ENCODE results near the gene PLN. TPM values are rescaled to one million over a fixed set of nuclear protein-coding genes. Genes with fewer than 3 reads are reported as not detected.

Gene PLN
- total RNA-seq, result not detected in 2 replicates

DNA sequence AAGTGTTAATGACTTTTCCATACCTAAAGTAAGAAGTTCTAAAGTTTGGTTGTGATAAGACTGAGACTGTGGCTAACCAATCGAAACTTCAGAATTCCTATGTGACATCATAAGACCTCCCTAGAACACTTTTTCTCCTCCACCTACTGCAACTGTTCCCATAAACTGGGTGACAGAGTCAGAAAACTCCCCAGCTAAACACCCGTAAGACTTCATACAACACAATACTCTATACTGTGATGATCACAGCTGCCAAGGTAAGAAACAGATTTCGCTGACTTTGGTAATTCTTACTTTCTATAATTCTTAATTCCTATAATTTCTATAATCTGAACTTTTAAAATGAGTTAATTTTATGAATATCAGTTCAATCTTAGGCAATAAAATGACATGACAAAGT, at the start of gene PLN:
TSS of gene PLN (plus strand) at position 161 of the 400 bp plus-strand sequence. CDS start 10,626 bp downstream, outside the sequence.
- no peak for DNase-seq (ENCODE audit: low read depth)
- H3K27me3 ChIP-seq (ENCODE audit: control insufficient read depth, insufficient read depth, low read length), result no peaks in the 10 kb centered on the region
- no peak for TF ChIP-seq CTCF (IDR thresholded peaks at IDR 0.05; ENCODE audit: insufficient read depth, low read length, poor library complexity, severe bottlenecking)
- H3K4me3 ChIP-seq (ENCODE audit: low read depth, low read length), result no peak within 1 kb of the TSS
- no peaks in the 10 kb centered on the region for H3K36me3 ChIP-seq (ENCODE audit: control insufficient read depth, insufficient read depth, low read length)

GRCh38 chr6:118500130-118501015, 47.7 kb upstream of the PLN start:
- no peak for TF ChIP-seq CTCF (IDR thresholded peaks at IDR 0.05; ENCODE audit: insufficient read depth, low read length, poor library complexity, severe bottlenecking)
- Histone ChIP-seq H3K4me3 (ENCODE audit: low read depth, low read length) (no peak overlapping the region), H3K27me3 (ENCODE audit: control insufficient read depth, insufficient read depth, low read length) (no peaks in the 10 kb centered on the region), H3K36me3 (ENCODE audit: control insufficient read depth, insufficient read depth, low read length) (no peaks in the 10 kb centered on the region)
- DNase-seq (ENCODE audit: low read depth), result no peak

- Histone ChIP-seq H3K4me3 (ENCODE audit: low read depth, low read length) (no peak overlapping the region), H3K27me3 (ENCODE audit: control insufficient read depth, insufficient read depth, low read length) (no peaks in the 10 kb centered on the region), H3K36me3 (ENCODE audit: control insufficient read depth, insufficient read depth, low read length) (no peaks in the 10 kb centered on the region)
- no peak for DNase-seq (ENCODE audit: low read depth)
- TF ChIP-seq CTCF (IDR thresholded peaks at IDR 0.05; ENCODE audit: insufficient read depth, low read length, poor library complexity, severe bottlenecking), result no peak
These were observed 47.0 kb upstream of the PLN start for GRCh38 chr6:118501099-118501498.

DNA sequence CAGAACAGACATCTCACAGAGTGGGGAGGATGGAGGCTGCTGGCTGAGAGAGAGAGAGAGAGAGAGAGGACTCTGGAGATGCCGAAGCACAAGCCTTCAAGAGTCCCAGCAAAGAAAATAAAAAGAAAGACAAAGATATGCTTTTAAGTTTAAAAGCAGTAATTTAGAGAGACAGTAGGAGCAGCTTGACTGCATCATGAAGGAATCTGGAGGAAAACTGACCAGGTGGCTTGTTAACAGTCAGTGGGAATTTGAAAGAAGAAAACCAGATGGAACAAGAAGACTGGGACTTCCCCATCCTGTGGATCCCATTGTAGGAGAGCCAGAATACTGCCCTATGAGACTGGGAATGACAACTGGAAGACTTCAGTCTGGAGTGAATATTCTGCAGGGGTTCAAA, 46.3 kb upstream of the PLN start:
- TF ChIP-seq CTCF (IDR thresholded peaks at IDR 0.05; ENCODE audit: insufficient read depth, low read length, poor library complexity, severe bottlenecking), result no peak
- no peaks in the 10 kb centered on the region for H3K36me3 ChIP-seq (ENCODE audit: control insufficient read depth, insufficient read depth, low read length)
- H3K27me3 ChIP-seq (ENCODE audit: control insufficient read depth, insufficient read depth, low read length), result no peaks in the 10 kb centered on the region
- no peak for DNase-seq (ENCODE audit: low read depth)
- no peak overlapping the region for H3K4me3 ChIP-seq (ENCODE audit: low read depth, low read length)

GRCh38 chr6:118502169-118502568, 45.9 kb upstream of the PLN start:
- H3K36me3 ChIP-seq (ENCODE audit: control insufficient read depth, insufficient read depth, low read length), result no peaks in the 10 kb centered on the region
- no peak for TF ChIP-seq CTCF (IDR thresholded peaks at IDR 0.05; ENCODE audit: insufficient read depth, low read length, poor library complexity, severe bottlenecking)
- DNase-seq (ENCODE audit: low read depth), result no peak

More at GRCh38 chr6:118502169-118502568, 45.9 kb upstream of the PLN start:
- Histone ChIP-seq H3K4me3 (ENCODE audit: low read depth, low read length) (no peak overlapping the region), H3K27me3 (ENCODE audit: control insufficient read depth, insufficient read depth, low read length) (no peaks in the 10 kb centered on the region)

Measured in kidney epithelial cell (primary cell).